Muscle of arm (tissue), 12 donors: Measurements from ENCODE around the gene HIBADH. TPM values are rescaled to one million over a fixed set of nuclear protein-coding genes. Genes with fewer than 3 reads are reported as not detected.

Experiments used
- DNase-seq: peaks from one replicate; pipeline ENCODE4 v3.0.0-alpha.2; 2013
- polyA plus RNA-seq, 12 donors: library from polyadenylated mRNA; unstranded; fragments of 120-200 nt; gene quantifications; one replicate each; pipeline ENCODE4 v1.2.1, GENCODE V29; 2013; ENCODE audit not compliant: insufficient read length in 12 of 12

The HIBADH gene
- polyA plus RNA-seq, 12 donors = 25.9 to 36.2 (median 29.5) TPM; not detected in 1

DNA sequence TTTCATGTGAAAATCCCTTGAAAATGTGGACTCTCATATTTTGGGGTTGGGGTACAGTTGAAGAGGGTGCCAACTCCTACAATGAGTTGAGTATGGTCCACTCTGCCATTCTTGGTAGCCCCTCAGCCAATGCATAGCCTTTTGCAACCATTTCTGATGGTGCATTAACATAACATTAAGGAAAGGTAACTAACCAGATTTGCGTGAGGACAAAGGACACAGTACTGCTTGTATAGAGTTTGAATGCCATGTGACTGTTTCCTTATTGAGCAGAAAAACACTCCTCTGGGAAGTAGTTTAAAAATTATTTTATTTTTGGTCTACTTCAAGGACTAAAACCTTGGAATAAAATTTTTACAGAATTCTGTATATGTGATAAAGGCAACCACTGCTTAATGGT is 107.9 kb downstream of the HIBADH start:
- DNase-seq = no peak

DNA sequence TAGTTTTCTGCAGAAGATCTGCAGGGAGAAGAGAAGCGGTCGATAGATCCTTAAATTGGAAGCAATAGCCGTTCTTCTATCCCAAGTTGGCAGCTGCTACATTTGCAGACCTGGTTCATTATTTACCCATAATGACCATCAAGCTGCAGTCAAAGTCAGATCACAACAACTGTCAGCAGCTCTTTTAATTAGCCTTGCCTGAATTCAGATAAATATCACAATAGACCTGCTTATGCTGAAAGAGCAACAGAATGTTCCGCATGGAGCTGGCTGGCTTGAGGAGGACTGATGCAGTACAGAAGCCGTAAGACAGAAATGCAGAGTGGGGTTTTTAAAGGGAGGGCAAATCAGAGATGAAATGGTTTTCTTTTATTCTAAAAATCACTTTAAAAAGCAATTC is 109.4 kb downstream of the HIBADH start:
- DNase-seq = no peak

DNA sequence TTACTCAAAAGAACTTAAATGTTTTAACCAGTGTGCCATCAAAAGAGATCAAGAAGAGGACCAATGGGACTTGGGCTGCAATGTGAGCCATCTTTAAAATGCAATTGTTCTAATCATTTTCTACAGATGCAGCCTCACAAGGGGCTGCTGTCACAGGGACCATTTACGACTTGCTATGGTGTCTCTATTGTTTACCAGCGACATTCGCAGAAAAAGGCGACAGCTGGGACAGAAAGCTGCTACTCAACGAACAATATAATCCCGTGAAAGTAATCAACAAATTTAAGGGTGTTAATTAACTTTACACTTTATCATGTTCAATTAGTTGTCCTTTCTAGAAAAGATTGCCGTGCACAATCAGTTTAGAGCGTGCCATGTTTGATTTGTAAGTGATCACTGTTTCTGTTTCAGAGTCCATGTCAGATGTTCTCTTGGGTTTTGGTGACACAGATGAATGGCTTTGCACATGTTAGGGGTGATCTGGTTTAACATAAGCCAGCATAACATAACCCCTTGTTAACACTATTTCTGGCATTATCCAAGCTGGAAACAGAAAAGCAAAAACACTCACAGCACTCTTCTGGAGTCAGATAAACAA is 110.8 kb downstream of the HIBADH start:
- DNase-seq = no peak

DNA sequence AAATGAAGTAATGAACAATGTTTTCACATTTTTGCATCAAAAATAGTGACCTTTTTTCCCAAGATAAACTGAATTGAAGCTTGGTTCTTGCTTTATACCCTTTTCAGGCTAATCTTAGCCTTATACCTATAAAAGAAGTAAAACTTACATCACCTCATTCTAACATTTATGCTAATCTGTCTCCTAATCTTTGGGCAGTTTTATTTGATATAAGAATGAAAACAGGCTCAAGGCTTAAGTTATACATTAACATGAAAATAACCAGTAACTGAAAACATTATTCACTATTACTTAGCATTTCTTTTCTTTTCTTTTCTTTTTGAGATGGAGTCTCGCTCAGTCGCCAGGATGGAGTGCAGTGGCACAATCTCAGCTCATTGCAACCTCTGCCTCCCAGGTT is 113.1 kb downstream of the HIBADH start:
- no peak for DNase-seq

DNA sequence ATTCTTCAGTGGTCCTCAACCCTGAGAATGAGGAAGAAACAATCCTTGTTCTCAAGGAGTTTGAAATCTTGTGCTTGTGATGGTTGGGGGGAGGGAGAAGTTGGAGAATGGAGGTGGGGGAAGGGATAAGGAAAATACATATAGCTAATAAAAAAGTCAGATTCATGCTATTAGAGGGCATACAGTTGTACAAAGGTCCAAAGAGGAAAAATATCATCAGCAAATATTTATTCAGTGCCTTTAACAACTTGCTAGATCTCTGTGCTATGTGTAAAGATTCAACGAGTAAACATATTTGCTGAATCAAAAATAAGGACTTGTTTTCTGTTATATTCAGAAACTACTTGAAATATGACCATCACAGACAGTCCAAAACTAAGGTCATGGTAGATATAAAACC is 114.4 kb downstream of the HIBADH start:
- DNase-seq = no peak

DNA sequence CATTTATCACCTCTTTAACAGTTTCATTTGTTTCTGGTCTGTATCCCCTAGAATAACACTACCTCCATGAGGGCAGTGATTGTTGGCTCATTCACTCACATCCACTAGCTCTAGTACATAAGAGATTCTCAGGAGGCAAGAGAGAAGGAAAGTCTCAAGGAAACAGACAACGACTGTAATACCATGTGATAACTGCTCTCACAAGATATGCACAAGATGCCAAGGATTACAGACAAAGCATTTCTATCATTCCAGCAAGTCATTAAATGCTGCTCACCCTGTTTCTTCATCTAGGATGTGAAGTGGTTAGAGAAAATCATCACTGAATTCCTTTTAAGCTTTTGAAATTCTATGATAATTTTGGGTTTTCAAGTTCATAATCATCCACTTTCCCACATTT is 115.3 kb downstream of the HIBADH start:
- no peak for DNase-seq

DNA sequence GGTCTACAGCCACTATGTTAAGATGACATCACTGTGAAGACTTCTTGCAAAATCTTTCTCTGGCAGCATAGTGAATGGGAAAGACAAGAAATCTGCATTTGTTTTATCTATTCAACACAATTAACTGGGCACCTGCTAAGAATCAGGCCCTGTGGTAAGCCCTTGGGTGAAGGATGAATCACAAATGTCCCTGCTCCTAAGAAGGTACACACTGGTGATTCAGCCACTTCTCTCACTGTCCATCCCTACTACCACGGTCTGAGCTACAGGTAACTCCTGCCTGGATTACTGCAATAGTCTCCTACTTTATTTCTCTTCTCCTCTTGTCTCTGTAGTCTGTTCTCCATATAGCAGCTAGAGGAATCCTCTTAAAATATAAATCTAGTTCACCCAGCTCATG is 116.1 kb downstream of the HIBADH start:
- no peak for DNase-seq

DNA sequence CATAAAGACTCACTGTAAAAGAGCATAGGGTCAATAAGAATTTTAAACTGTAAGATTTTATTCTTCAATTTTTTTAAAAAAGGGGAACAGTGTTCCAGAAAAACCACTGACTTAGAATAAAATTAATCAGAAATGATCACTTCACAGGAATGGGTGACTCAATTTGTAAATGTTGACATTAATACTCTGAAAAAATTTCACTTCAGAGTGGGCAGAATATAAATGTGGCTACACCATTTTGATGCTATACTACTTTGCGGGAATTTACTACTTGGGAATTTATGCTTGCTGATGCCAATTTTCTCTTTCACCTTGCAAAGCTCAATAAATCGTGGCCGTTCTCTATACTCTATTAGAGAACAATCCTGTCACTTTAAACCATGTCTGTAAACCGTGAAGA is 126.9 kb downstream of the HIBADH start:
- DNase-seq = no peak

DNA sequence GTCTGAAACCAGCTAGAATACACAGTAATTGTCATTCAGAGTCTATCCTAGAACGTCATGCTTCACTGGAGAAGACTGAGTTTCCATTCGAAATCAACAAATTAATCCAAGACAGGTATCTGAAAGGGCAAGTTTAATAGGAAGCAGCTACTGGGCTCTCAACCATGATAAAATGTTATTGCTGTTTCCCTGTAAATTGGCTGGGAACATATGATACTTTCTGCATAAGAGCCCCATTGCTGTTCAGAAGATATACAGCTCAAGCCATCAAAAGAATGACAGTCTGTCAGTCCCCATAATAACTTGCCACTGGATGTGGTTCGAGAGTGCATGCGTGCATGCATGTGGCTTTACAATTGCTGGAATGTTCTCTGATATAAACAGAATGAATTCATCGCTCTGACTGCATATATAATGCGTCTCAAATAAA is 129.0 kb downstream of the HIBADH start:
- no peak for DNase-seq

DNA sequence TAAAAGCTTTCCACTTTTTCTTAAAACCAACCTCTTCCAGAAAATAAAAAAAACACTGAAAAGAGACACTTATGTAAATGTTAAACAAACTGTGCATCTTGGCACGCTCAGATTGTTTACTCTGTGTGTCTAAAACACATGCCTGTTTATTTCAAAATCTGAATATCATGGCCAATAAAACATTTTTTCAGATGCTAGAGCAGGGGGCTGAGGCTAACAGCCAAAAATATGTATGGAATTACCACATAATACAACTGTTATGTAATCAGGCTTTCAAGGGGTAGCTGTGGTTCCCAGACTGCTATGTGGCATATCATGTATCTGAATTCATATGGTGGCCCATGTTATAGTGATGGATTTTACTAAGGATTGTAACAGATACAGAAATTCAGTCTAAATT is 130.4 kb downstream of the HIBADH start:
- DNase-seq = no peak

DNA sequence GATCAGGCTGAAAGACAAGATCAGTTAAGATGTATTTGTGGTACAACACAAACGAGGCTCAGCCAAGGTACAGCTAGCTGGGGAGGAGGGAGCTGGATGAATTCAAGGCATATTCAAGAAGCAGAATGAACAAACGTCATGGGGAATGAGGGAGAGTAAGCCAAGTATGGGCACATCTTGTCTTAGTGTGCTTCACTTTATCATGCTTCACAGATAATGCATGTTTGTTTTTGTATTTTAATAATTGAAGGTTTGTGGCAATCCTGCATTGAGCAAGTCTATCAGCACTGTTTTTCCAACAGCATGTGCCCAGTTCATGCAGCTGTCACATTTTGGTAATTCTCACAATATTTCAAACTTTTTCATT is 135.4 kb downstream of the HIBADH start:
- DNase-seq = no peak

DNA sequence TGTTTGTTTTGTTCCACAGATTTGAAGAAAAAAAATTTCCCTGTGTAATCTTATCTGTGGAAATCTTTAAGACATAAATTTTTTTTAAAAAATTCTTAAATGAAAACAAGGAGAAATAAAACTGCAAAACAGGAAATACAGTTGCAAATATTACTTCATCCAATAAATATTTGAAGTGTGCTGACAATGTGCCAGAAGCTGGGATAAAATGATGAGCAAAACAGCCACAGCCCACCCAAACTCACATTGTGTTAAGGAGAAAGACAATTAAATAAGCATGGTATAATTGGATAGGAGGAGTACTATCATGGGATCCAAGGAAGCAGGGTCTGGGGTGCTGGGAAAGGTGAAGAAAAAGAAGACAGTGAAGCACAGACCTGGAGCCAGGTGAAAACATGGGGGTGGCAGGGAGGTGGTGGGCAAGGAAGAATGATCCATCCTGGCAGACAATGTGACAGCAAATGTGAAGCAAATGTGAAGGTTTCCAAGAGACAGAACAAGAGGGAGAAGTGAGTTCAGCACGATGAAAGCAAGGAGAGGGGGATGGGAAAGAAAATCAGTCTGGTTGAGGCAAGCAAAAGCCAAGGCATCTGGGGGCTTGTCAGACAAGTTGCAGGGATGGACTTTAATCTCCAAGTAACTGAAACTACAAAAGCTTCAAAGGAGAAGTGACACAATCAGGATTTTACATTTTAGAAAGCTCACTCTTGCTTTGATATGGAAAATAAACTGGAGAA is 135.9 kb downstream of the HIBADH start:
- no peak for DNase-seq

DNA sequence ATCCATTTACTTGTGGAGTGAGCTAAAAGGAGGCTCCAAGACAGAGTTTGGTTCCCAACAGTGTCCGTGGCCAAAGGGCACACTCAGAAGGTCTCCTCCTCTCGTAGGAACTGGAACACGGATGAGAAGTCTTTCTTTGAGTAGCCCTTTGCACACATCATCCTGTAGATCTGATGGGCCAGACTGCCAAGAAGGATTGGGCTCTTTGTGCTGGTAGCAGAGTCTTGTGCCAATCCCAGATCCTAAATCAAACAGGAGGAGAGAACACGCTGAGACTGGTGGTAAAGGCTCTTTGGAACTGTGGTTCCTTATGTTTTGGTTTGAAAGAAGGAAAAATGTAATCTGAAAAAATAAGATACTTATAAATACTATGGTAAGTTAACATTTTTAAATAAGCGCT is 136.6 kb downstream of the HIBADH start:
- no peak for DNase-seq

DNA sequence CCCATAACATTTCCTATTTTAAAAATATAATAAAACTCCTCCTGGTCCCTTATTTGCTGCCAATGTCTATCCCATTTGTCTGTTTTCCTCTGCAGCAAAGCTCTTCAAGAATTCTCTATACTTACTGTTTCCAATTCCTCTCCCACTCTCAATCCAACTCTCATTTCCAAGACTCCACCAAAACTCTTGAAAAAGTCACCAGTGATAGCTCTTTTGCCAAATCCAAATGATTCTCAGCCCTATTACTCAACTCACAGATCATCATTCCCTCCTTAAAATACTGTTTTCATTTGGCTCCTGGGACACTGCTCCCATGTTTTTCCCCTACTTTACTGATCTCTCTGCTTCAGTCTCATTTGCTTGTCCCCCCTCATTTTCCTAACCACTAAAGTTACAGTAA is 139.4 kb downstream of the HIBADH start:
- peak; percentile 56 for DNase-seq

DNA sequence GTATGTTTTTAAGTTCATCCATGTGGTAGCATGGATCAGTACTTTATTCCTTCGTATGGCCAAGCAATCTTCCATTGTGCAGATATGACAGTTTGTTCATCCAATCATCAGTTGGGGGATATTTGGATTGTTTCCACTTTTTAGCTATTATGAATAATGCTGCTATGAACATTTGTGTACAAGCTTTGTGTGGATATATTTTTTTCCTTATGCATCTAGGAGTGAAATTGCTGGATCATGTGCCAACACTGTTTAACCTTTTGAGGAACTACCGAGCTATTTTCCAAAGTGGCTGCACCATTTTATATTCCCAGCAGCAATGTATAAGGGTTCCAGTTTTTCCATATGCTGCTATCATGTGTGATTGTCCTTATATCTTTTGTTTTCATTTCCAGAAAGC is 140.1 kb downstream of the HIBADH start:
- no peak for DNase-seq

DNA sequence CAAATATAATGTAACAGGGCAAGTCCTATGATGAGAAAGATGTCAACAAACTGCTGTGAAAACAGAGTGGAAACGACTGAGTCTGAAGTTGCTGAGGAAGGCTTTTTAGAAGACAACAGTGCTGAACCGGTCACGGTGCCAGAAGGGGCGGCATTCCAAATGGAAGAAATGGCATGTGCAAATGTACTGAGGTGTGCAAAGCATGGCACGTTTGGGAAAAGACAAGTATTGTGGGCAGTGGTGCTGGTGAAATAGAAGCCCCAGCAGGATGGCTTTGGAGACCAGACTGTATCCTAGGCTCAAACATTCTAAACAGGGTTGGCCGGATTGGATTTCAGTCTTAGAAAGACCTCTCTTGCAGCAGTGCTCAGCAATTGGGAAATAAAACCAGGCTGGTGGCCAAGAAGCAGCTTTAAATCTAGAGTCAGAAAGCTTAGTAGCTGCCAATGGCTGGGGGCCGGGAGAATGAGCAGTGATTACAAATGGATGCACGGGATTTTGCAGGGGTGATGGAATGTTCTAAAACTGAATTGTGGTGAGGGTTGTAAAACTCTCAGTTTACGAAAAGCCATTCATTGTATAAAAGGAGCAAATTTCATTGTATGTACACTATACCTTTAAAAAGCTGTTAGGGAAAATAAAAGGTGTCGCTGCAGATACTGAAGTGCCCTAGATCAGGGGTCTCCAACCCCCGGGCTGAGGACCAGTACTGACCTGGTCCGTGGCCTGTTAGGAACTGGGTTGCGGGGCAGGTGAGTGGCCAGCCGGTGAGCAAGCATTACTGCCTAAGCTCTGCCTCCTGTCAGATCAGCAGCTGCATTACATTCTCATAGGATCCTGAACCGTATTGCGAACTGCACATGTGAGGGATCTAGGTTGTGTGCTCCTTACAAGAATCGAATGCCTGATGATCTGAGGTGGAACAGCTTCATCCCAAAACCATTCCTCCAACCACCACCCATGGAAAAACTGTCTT is 141.6 kb downstream of the HIBADH start:
- peak; percentile 86 for DNase-seq

DNA sequence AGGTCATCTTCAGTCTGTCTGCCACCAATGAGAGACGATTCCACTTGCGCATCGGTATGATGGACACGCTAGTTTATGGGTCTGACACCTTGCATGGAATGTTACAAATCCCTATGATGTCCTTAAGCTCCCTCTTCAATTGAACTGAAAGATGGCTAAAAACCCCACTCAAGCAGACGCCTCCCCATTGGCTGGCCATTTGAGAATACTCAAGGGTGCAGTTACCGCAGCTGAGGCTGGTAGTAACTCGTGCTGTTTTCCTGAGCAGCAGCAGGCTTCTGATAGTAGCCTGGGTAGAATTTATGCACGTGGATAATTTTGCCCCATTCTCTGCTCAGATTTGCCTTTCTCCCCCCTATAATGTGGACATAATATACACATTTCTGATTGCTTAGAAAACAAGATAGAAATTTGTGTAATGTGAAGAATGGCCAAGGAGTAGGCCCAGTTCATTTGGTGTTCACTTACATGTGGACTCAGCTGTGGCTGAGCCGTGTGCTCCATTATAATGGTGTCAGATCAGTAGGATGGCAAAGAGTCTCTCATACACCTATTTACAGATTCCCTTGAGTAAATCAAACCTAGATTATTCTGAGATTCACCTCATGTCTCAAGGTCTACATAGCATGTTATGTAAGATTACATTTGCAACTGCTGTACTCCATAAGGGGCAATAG is 142.8 kb downstream of the HIBADH start:
- DNase-seq = no peak

DNA sequence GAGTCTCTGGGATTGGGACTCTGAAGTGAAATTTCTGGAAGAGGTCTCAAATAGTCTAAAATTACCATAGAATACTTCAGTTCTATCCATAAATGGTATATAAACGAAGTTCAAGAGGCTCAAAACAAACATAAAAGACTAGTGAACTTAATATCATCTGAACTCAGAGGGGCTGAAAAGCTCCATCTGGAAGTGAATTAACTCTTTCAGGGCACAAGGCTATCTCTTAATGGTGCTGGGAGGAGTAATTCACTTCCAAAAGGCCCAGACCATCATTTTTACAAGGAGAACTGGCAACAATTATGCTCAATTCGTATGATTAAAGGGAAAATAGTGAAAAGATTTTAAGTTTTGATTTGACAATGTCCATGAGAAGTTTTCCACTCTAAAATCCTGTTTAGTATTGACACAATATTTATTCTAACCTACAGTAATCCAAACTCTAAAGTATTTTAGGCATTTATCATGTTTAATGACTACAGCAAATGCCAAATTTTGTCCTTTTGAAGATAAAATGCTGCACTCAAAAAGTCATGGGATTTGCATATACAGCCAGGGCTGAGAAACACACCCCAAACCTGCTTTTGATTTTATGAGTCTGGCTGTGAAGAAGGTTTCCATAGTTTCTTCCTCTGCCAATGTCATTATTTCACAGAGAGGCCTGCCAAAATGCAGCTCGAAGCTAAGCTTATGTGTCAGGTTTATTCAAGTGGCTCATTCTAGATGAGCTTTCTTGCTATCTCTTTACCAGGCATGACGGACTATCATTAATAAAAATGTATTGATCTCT is 143.9 kb downstream of the HIBADH start:
- DNase-seq = no peak

DNA sequence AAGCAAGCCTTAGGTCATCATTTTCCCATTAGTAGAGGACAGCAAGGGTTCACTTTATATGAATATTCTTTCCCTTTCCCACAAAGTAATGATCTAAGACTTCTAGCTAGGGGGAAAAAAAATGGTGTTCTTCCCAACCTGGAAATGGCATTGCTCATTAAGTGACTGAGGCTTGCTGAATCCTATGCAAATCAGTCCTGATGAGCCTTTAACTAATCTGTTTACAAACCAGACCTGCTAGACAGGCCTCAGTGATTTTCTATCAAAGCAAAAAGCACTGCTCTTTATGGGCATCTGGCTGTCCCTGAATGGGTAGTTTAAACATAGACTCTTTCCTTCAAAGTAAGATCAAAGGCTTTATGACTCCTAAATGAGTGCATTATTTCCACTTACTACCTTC is 146.3 kb downstream of the HIBADH start:
- DNase-seq = no peak

DNA sequence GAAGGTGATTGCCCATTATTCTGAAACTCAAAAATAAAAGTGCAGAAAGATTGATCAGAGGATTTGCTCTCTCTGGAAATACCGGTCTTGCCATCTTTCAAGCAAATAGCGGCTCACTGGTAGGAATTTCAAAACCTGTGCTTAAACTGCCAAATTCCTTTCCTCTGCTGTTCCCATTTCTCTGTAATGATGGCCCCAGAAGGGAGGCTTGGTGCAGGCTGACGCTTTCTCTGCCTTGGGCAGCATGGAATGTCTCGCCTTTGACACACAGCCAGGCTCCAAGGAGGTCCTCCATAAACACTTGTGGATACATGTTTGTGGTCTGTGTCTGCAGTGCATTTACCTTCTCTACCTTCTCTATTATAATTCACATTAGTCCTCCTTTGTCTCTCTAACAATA is 146.8 kb downstream of the HIBADH start:
- DNase-seq = no peak

DNA sequence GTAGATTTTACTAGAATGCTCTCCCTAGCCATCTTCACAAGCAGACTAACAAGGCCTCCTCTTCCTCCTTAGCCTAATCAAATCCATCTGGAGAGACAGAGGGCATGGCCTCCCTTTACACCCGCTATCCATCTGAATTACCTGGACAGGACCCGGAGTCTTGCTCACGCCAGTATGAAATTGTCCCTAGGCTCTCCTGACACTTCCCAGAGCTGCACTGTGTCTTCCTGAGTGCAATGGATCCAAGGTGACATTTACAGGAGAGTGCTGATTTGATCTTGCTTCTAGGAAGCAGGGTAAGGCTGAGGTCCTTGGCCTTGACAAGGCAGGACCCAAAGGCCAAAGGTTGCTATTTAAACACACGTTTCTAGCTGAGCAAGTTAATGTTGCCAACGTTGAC is 147.8 kb downstream of the HIBADH start:
- no peak for DNase-seq
